Right lobe of liver (tissue), 6 donors: ENCODE data around the gene SLC6A18. TPM values are rescaled to one million over a fixed set of nuclear protein-coding genes. Genes with fewer than 3 reads are reported as not detected.

ENCODE experiments used
- ATAC-seq, 4 donors: fragments of 200-7000 bp; cut with Tn5 transposase; one replicate each; pipeline ENCODE4 v1.9.1; 2020; ENCODE audit warnings: mild to moderate bottlenecking in 4 of 4, moderate library complexity in 4 of 4
- DNase-seq, 3 donors: peaks; one replicate each; pipeline ENCODE4 v3.0.0-alpha.2; 2020
- H3K27ac ChIP-seq, 3 donors: fragments of 200-600 bp; one replicate each; pipeline ENCODE4 v1.8.0; 2022
- H3K27me3 ChIP-seq, 2 donors: fragments of 200-600 bp; one replicate each; pipeline ENCODE4 v1.8.0; 2022
- H3K36me3 ChIP-seq, 4 donors: fragments of 200-600 bp; sonication (generic) in 1 of 4; one replicate each; pipeline versions ENCODE4 v1.5.1 to v1.8.0; 2017 to 2022; ENCODE audit warnings: control low read depth in 1 of 4
- H3K4me1 ChIP-seq, 4 donors: fragments of 200-600 bp; sonication (generic) in 1 of 4; one replicate each; pipeline versions ENCODE4 v1.5.1 to v1.8.0; 2017 to 2022; ENCODE audit warnings: control low read depth in 1 of 4
- H3K4me3 ChIP-seq, 3 donors: fragments of 200-600 bp; one replicate each; pipeline ENCODE4 v1.8.0; 2022
- H3K9me3 ChIP-seq, 4 donors: fragments of 200-600 bp; sonication (generic) in 1 of 4; one replicate each; pipeline versions ENCODE4 v1.5.1 to v1.8.0; 2017 to 2022; ENCODE audit warnings: control low read depth in 1 of 4
- CTCF ChIP-seq, 4 donors: fragments of 200-600 bp in 3 of 4; fragments of 450-650 bp in 1 of 4; IDR thresholded peaks; one replicate each; pipeline versions ENCODE4 v1.5.1 to v1.8.0; 2016 to 2022; ENCODE audit warnings: antibody characterized with exemption in 4 of 4, mild to moderate bottlenecking in 2 of 4
- POLR2A ChIP-seq: fragments of 450-650 bp; IDR thresholded peaks from one replicate; pipeline ENCODE4 v1.6.1; 2017; ENCODE audit warnings: antibody characterized with exemption, mild to moderate bottlenecking
- WGBS: methylation state at CpG from one replicate; pipeline ENCODE4 v1.1.6; 2018; ENCODE audit warnings: low coverage, low lambda C conversion rate; ENCODE audit not compliant: insufficient coverage; ENCODE audit errors: missing lambda C conversion rate; 5-methylcytosine and 5-hydroxymethylcytosine counted together
- intact Hi-C, 2 donors: fragments of 100-400 bp; cut with DNase I; formaldehyde crosslinking; loops; one replicate each; pipeline versions ENCODE4 v1.11.2 to v1.14.1; 2022
- total RNA-seq, 6 experiments: library from RNA; depleted of rRNA in 2 of 6; stranded (reverse); fragments of >200 nt in 2 of 6; fragmentation: NEBNext Ultra II Directional in 3 of 6; extraction: Animal tissue kit (Norgen Biotek cat#: 25700) in 3 of 6; gene quantifications; one replicate each; pipeline versions ENCODE4 v1.1.0 to v1.2.4, GENCODE V29; 2016 to 2023
- donor health status: DM: no; HTN: yes; CAD: no.
- donor health status: DM: no; HTN: no; CAD: no.
- donor health status: DM: no; HTN: no; CAD: no.
- donor health status: DM: no; HTN: yes; CAD: no.
- donor health status: DM: no; HTN: yes; CAD: no.

Gene SLC6A18
- total RNA-seq, 6 experiments from 2014 or later = not detected

GRCh38 chr5:1246711-1247431 is 21.7 kb downstream of the SLC6A18 start:
- ATAC-seq (peak; percentile 18 to 65 (median 50)), DNase-seq (peak in 2 of 3 donors; percentile 42 to 55)
- intact Hi-C loops = no loop called here
- H3K9me3 ChIP-seq = no peaks in the 10 kb centered on the region
- H3K27ac ChIP-seq = no peak overlapping the region
- H3K4me3 ChIP-seq = no peak overlapping the region
- no peaks in the 10 kb centered on the region for H3K36me3 ChIP-seq
- H3K4me1 ChIP-seq = no peaks in the 10 kb centered on the region
- no peak for TF ChIP-seq POLR2A
- TF ChIP-seq CTCF (IDR thresholded peaks at IDR 0.05) = no peak
- H3K27me3 ChIP-seq = no peaks in the 10 kb centered on the region
- WGBS = 16% methylated on average over 28 of the region's 43 CpGs

- intact Hi-C loops = no loop called here
- Histone ChIP-seq H3K27me3 (no peaks in the 10 kb centered on the region), H3K4me3 (no peak overlapping the region), H3K4me1 (no peaks in the 10 kb centered on the region), H3K9me3 (no peaks in the 10 kb centered on the region), H3K36me3 (no peaks in the 10 kb centered on the region), H3K27ac (no peak overlapping the region)
- DNase-seq (no peak), ATAC-seq (no peak)
- WGBS = 43% methylated on average over 2 of the region's 6 CpGs
- TF ChIP-seq CTCF (IDR thresholded peaks at IDR 0.05) (no peak), POLR2A (no peak)
Observed at GRCh38 chr5:1247811-1248210, 22.6 kb downstream of the SLC6A18 start.

GRCh38 chr5:1249366-1250280 is 24.4 kb downstream of the SLC6A18 start:
- ATAC-seq = no peak
- 40% methylated on average over 2 of the region's 29 CpGs for WGBS

More at GRCh38 chr5:1249366-1250280, 24.4 kb downstream of the SLC6A18 start:
- Histone ChIP-seq H3K27ac (no peak overlapping the region), H3K9me3 (no peaks in the 10 kb centered on the region), H3K4me1 (no peaks in the 10 kb centered on the region), H3K36me3 (no peaks in the 10 kb centered on the region), H3K27me3 (no peaks in the 10 kb centered on the region), H3K4me3 (no peak overlapping the region)
- TF ChIP-seq CTCF (IDR thresholded peaks at IDR 0.05) (no peak), POLR2A (no peak)
- DNase-seq = no peak
- intact Hi-C loops = no loop called here
